ENCODE data around the gene DIRAS1.

DIRAS1 gene

DNA sequence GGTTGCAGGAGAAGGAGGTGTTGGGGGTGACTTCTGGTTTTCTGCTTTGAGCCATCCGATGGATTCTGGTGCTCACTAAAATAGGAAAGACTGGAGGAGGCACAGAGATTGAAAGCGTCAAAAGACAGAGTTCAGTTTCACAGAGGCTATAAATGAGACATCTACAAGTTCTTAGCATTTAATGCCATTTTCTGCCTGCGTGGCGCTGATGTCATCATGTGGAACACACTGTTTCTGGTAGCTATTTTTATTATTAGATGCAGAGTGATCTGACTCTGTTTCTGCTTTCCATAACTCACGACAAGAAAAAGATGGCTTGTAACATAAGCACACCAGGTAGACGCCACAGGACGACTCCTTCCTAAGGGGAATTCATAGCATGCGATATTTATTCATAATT lies 21.9 kb upstream of the DIRAS1 start:
- Mint-ChIP-seq H3K4me3 (no peak overlapping the region), H3K9me3 (no peaks in the 10 kb centered on the region), H3K27me3 (peaks cover 20 to 40% of the 10 kb centered on the region in 2 donors), H3K27ac (no peak overlapping the region), H3K36me3 (ENCODE audit: insufficient read depth) (peaks cover 7% of the 10 kb centered on the region), H3K4me1 (ENCODE audit: low read depth in 2 of 2) (peaks cover 11 to 14% of the 10 kb centered on the region in 2 donors)
- ATAC-seq (replicated peaks) (no peak), DNase-seq (no peak)

GRCh38 chr19:2740314-2740656 lies 19.1 kb upstream of the DIRAS1 start:
- peaks cover 20 to 32% of the 10 kb centered on the region in 2 donors for H3K27me3 Mint-ChIP-seq
- ATAC-seq (replicated peaks): no peak
- no peaks in the 10 kb centered on the region for H3K9me3 Mint-ChIP-seq
- H3K4me3 Mint-ChIP-seq: peak overlapping the region; percentile 82 to 88
- peaks cover 14 to 19% of the 10 kb centered on the region in 2 donors for H3K4me1 Mint-ChIP-seq (ENCODE audit: low read depth in 2 of 2)
- DNase-seq: no peak
- H3K27ac Mint-ChIP-seq: peak overlapping the region; percentile 16 to 71
- peaks cover 13% of the 10 kb centered on the region for H3K36me3 Mint-ChIP-seq (ENCODE audit: insufficient read depth)

DNA sequence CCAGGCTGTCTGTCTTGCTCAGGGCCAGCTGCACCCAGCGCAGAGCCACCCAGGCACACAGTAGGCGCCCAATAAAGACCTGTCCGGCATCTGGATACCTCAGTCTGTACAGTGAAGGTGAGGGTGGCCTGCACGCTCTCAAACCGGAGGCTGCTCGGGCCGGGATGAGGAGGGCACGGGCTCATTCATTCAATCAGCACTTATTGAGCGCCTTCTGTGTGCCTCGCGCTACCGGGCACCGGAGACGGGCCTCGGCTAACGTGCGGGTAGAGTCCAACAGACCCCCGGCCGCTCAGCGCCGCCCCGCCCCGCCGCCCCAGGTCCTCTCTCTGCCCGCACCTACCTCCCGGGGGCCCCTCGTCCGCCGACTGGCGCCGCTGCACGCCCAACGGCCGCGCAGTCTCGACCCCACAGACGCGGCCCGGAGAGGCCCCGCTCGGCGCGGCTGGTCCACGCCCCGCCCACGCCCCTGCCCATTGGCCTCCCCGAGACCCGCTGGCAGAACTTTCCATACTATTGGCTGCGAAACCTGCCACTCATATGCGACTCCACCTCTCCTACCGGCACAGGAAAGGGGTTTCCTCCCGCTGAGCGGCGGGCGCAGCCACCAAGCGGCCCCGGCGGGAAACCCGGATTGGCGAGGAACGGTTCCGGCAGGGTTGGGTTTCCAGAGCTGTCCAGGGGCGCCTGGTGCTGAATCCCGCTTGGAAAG lies 18.6 kb upstream of the DIRAS1 start, which contains the start of gene SLC39A3:
Gene SLC39A3, minus strand, starts transcription at position 416 of the 712 bp plus-strand sequence. CDS start 2,760 bp downstream, outside the sequence.
- Mint-ChIP-seq H3K9me3 (no peaks in the 10 kb centered on the region), H3K27me3 (peaks cover 20 to 27% of the 10 kb centered on the region in 2 donors), H3K36me3 (ENCODE audit: insufficient read depth) (peaks cover 15% of the 10 kb centered on the region), H3K27ac (peak within 1 kb of the TSS; percentile 16 to 71), H3K4me3 (peak within 1 kb of the TSS; percentile 82 to 88), H3K4me1 (ENCODE audit: low read depth in 2 of 2) (peaks cover 16 to 21% of the 10 kb centered on the region in 2 donors)
- ATAC-seq (replicated peaks) (peak; percentile 100), DNase-seq (peak; percentile 99)

DNA sequence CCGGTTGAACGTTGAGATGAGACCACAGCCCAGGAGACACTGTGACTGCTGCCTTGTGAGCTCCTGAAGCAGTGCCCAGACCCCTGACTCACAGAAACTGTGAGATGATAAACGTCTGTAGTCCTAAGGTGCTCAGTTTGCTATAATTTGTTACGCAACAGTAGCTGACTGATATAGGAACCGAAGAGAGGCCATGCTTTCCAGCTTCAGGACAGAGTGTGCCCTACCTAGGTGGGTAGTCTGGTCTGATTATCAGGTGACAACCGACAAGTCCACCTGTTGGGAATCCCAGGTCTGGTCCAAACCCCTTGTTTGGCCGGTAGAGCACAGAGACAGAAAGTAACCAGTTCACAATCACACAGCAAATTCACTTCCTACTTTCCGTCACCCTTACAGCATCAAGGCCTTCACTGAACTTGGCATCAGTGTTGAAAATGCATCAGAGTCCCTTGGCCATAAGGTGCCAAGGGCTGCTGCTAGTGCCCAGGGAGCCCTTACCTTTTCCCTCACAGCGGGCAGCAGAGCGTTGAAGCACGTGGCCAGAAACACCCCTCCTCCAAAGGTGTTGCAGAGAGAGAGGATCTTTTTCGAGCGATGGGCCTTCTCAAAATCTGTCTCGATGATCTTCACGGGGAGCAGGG lies 15.5 kb upstream of the DIRAS1 start:
- Mint-ChIP-seq H3K27ac (no peak overlapping the region), H3K9me3 (no peaks in the 10 kb centered on the region), H3K36me3 (ENCODE audit: insufficient read depth) (peaks cover 16% of the 10 kb centered on the region), H3K27me3 (peaks cover 1 to 7% of the 10 kb centered on the region in 2 donors), H3K4me3 (no peak overlapping the region), H3K4me1 (ENCODE audit: low read depth in 2 of 2) (peaks cover 21 to 27% of the 10 kb centered on the region in 2 donors)
- DNase-seq: no peak
- ATAC-seq (replicated peaks): no peak

GRCh38 chr19:2735374-2735773 lies 14.2 kb upstream of the DIRAS1 start:
- peaks cover 16% of the 10 kb centered on the region for H3K36me3 Mint-ChIP-seq (ENCODE audit: insufficient read depth)
- no peak overlapping the region for H3K4me3 Mint-ChIP-seq
- no peaks in the 10 kb centered on the region for H3K9me3 Mint-ChIP-seq
- DNase-seq (no peak), ATAC-seq (replicated peaks) (no peak)
- no peak overlapping the region for H3K27ac Mint-ChIP-seq
- peaks cover 21 to 27% of the 10 kb centered on the region in 2 donors for H3K4me1 Mint-ChIP-seq (ENCODE audit: low read depth in 2 of 2)
- H3K27me3 Mint-ChIP-seq: no peaks in the 10 kb centered on the region

DNA sequence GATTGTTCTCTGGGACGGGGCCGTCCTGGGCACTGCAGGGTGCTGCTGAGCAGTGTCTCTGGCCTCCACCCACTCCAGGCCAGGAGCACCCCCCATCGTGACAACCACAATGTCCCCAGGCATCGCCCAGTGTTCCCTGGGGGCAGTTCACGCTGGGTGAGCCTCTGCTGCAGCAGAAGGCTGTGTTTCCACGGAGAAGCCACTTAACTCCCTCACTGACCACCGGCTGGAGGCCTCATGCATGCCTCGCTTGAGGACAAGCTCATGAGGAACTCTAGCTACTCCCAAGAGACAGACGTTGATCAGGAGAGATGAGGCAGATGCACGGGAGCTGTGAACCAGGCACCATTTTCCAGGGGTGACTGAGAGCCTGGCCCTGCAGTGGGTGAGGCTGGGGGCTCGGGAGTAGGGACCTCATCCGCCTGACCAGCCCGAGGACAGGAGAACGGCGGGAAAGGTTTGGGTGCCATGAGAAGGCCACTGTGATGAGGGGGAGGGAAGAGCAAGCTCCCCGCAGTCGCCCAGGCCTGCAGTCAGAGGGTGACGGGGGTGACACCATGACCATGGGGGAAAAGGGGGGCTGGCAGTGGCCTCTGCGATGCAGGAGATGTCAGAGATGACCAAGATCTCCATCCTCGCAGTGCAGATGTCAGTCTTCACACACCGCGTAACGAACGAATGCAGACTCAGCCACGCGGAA lies 13.6 kb upstream of the DIRAS1 start:
- Mint-ChIP-seq H3K4me1 (ENCODE audit: low read depth in 2 of 2) (peaks cover 19 to 27% of the 10 kb centered on the region in 2 donors), H3K36me3 (ENCODE audit: insufficient read depth) (peaks cover 12% of the 10 kb centered on the region), H3K27me3 (no peaks in the 10 kb centered on the region), H3K9me3 (no peaks in the 10 kb centered on the region), H3K27ac (no peak overlapping the region), H3K4me3 (no peak overlapping the region)
- DNase-seq: no peak
- ATAC-seq (replicated peaks): no peak

DNA sequence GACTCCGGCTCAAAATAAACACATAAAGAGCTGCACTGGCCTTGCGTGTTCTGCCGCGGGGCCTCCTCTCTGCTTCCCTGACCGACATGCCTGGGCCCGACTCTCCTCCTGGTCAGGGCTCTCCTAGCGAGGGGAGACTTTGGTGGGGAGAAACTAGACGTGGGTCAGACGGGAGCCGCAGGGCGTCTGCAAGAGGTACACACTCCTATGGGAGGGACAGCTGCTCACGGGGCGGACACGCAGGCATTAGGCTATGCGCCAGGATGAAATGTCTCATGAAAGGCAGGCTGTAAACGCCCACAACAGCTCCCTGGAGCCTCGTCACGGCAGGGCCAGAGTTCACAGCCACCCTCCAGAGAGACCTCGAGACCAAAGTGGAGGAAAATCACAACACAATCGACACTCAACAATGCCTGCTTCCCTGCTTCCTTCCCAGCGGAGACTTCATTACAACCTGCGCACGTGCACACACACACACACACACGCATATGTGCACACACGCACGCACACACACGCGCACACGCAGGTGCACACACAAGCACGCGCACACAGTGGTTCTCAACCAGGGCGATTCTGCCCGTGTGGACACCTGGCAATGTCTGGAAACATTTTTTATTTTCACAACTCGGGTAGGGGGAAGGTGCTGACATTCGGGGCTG lies 12.9 kb upstream of the DIRAS1 start:
- DNase-seq (no peak), ATAC-seq (replicated peaks) (no peak)
- H3K4me3 Mint-ChIP-seq: no peak overlapping the region
- H3K27ac Mint-ChIP-seq: no peak overlapping the region
- H3K9me3 Mint-ChIP-seq: no peaks in the 10 kb centered on the region
- H3K4me1 Mint-ChIP-seq (ENCODE audit: low read depth in 2 of 2): peaks cover 14 to 22% of the 10 kb centered on the region in 2 donors
- peaks cover 12% of the 10 kb centered on the region for H3K36me3 Mint-ChIP-seq (ENCODE audit: insufficient read depth)
- H3K27me3 Mint-ChIP-seq: no peaks in the 10 kb centered on the region

- Mint-ChIP-seq H3K9me3 (no peaks in the 10 kb centered on the region), H3K4me3 (no peak overlapping the region), H3K4me1 (ENCODE audit: low read depth in 2 of 2) (peaks cover 12 to 15% of the 10 kb centered on the region in 2 donors), H3K27ac (no peak overlapping the region), H3K27me3 (no peaks in the 10 kb centered on the region), H3K36me3 (ENCODE audit: insufficient read depth) (peaks cover 12% of the 10 kb centered on the region)
- DNase-seq (no peak), ATAC-seq (replicated peaks) (no peak)
Observed at GRCh38 chr19:2732883-2733282, 11.7 kb upstream of the DIRAS1 start.

- Mint-ChIP-seq H3K4me1 (ENCODE audit: low read depth in 2 of 2) (peaks cover 13 to 14% of the 10 kb centered on the region in 2 donors), H3K36me3 (ENCODE audit: insufficient read depth) (peaks cover 12% of the 10 kb centered on the region), H3K27me3 (peaks cover 0 to 6% of the 10 kb centered on the region in 2 donors), H3K4me3 (no peak overlapping the region), H3K9me3 (no peaks in the 10 kb centered on the region), H3K27ac (peak overlapping the region in 1 of 2 donors; percentile 49)
- no peak for DNase-seq
- ATAC-seq (replicated peaks): no peak
Observed at GRCh38 chr19:2732157-2732725, 11.1 kb upstream of the DIRAS1 start.

GRCh38 chr19:2731181-2731995 lies 10.2 kb upstream of the DIRAS1 start:
- H3K9me3 Mint-ChIP-seq: no peaks in the 10 kb centered on the region
- peaks cover 8 to 17% of the 10 kb centered on the region in 2 donors for H3K4me1 Mint-ChIP-seq (ENCODE audit: low read depth in 2 of 2)
- H3K36me3 Mint-ChIP-seq (ENCODE audit: insufficient read depth): peaks cover 12% of the 10 kb centered on the region
- no peak for ATAC-seq (replicated peaks)
- peaks cover 1 to 14% of the 10 kb centered on the region in 2 donors for H3K27me3 Mint-ChIP-seq
- no peak overlapping the region for H3K27ac Mint-ChIP-seq
- no peak overlapping the region for H3K4me3 Mint-ChIP-seq
- no peak for DNase-seq

- Mint-ChIP-seq H3K4me3 (no peak overlapping the region), H3K27ac (no peak overlapping the region), H3K4me1 (ENCODE audit: low read depth in 2 of 2) (peaks cover 8 to 17% of the 10 kb centered on the region in 2 donors), H3K27me3 (peaks cover 11 to 23% of the 10 kb centered on the region in 2 donors), H3K9me3 (no peaks in the 10 kb centered on the region), H3K36me3 (ENCODE audit: insufficient read depth) (peaks cover 6% of the 10 kb centered on the region)
- ATAC-seq (replicated peaks) (no peak), DNase-seq (no peak)
Observed at GRCh38 chr19:2729943-2730818, 9.0 kb upstream of the DIRAS1 start.

All from effector memory CD8-positive, alpha-beta T cell (primary cell).